GM18517 (cell line): Measurements from ENCODE around the gene MAPK10.

Experiments used
- ATAC-seq: cut with Tn5 transposase; IDR thresholded peaks from one replicate; pipeline ENCODE4 v1.9.1; 2021; ENCODE audit warnings: mild to moderate bottlenecking, moderate library complexity; ENCODE audit not compliant: unreplicated experiment

The MAPK10 gene

GRCh38 chr4:85946821-85947220 lies 413.0 kb downstream of the MAPK10 start:
- ATAC-seq, result no peak

GRCh38 chr4:85942107-85942506 lies 417.7 kb downstream of the MAPK10 start:
- no peak for ATAC-seq

- ATAC-seq, result no peak
Observed at GRCh38 chr4:85940151-85940550, 419.7 kb downstream of the MAPK10 start.
